Measurements from ENCODE around the gene ERLIN1.
A peak's percentile ranks its signal among the peaks of the same experiment; 100 is the strongest.

Gene ERLIN1

DNA sequence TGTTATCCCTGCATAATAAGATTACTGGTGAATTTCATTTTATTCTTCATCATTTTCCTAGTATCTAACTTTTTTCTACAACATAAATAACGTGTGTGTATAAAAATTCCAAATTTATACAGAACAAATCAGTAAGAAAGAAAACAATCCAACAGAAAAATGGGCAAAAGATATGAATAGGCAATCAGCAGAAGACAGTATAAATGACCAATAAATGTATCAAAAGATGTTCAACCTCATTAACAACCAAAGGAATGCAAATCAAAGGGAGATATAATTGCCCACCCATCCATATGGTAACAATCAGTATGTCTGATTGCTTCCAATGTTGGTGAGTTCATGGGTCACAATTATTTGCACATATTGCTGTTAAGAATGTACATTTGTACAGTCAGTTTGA lies 13.5 kb downstream of the ERLIN1 start:
- no peak for DNase-seq (ENCODE audit: low read depth in 3 of 3)

DNA sequence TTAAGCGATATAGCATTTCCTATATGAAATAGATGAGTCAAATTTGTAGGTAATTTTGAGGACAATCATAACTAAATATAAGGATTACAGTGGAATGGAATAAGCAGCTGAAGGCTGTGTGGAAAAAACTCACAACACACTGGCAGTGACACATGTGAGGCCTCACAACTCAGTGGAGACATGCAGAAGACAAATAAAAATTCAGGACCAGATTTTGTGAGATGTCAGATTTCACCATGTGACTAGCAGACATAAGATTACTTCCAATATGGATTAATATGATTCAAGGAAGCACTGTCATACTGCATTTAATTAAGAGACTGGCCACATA lies 17.6 kb downstream of the ERLIN1 start:
- DNase-seq (ENCODE audit: low read depth in 3 of 3), result no peak

DNA sequence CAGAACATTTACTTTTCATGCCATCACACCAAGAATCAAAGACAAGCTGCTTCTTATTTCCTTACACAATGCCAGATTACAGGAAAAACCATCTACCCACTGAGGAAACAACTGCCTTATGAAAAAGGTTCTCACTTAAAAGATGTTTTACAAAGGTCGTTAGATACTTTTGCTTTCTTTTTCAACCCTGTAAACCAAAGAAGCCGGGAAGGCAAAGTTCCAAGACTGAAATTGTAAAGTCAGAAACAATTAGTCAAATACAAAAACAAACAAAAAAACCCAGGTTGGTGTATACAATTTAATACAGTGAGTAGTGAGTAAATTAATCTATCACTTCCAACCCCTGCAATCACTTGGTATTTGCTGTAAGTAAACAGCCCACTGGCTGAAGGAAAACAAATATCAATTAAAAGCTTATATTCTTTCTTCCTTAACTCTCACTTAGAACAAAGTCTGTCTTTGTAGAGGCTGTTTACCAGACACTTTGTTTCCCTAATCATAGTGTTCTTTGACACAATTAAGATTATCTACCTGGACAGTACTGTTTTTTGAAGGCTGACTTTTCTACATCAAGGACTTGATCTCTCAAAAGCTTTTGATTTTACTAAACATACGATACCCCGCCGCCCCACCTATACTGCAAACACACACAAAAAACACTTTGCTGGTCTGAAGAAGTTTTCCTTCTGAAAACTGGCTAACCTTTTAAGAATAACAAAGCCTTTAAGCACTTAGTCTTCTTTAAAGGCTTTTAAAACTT lies 18.1 kb downstream of the ERLIN1 start:
- DNase-seq (ENCODE audit: low read depth in 3 of 3), result no peak

GRCh38 chr10:100163704-100164621 lies 21.9 kb downstream of the ERLIN1 start:
- DNase-seq (ENCODE audit: low read depth in 3 of 3), result no peak

GRCh38 chr10:100162696-100163095 lies 23.1 kb downstream of the ERLIN1 start:
- no peak for DNase-seq (ENCODE audit: low read depth in 3 of 3)

- no peak for DNase-seq (ENCODE audit: low read depth in 3 of 3)
Measured at GRCh38 chr10:100158044-100158805, 27.6 kb downstream of the ERLIN1 start.

GRCh38 chr10:100157156-100157555 lies 28.7 kb downstream of the ERLIN1 start:
- no peak for DNase-seq (ENCODE audit: low read depth in 3 of 3)

DNA sequence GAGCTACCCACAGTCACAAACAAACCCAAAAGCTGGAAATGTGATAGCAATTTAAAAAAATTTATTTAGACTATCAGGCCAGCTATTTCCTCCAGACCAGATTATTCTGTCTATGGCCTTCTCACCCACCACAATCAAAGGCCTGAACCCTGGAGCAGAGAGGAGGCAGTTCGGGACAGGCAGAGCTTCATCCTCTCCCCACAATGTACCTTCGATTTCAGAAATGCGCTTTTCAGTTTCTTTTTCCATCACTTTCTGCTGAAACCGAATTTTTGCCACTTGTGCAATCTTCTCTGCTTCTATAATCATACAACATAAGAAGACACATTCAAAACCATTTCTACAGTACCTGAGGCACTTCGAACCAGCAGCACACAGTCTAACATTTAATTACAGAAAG lies 29.9 kb downstream of the ERLIN1 start:
- DNase-seq (ENCODE audit: low read depth in 3 of 3), result no peak

DNA sequence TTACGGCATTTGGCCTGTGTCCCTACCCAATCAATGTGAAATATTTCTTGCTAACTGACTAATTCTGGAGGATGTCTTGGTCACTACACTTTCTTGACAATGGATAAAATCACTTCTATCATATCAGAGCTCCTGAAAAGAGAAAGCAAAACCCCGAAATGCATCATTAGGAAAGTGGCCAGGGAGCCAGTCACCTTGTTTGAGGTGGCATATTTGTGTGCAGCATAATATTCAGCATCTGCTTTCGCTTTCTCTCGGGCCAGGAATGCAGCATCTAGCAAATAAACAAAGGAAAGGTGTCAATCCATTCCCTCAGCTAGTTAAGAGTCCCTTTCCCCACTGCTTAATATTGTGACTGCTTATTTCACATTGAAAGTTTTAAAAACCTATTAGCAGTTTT lies 31.2 kb downstream of the ERLIN1 start:
- DNase-seq (ENCODE audit: low read depth in 3 of 3), result no peak

GRCh38 chr10:100153239-100153825 lies 32.5 kb downstream of the ERLIN1 start:
- DNase-seq (ENCODE audit: low read depth in 3 of 3), result no peak

DNA sequence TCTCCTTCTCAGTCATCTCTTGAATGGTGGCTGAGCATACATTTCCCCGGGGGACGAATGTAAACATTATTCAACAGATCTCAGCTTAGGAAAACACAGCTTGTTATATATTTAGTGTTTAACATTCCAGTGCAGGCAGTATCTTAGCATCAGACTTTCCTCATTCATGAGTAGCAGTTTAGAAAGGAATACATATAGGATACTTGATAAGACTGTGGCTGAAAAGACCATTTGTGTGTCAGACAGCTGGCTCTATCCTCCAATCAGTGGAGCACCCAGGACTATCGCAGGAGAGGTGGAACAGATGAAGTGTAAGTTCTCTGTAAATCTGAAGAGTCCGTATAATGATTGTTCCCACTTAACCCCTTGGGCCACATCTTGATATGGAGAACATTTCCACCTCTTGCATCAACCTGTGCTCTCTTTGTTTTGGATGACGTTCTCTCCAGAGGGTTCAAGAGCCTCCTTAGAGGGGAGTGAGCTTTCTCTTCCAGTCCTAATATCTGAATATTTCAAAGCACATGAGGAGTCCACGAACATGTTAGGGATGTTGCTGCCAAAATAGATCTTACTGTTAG lies 34.0 kb downstream of the ERLIN1 start:
- no peak for DNase-seq (ENCODE audit: low read depth in 3 of 3)

- DNase-seq (ENCODE audit: low read depth in 3 of 3), result peak; percentile 22 to 46 (median 42)
Measured at GRCh38 chr10:100148353-100149211, 37.2 kb downstream of the ERLIN1 start.

GRCh38 chr10:100146875-100147650 lies 38.8 kb downstream of the ERLIN1 start:
- no peak for DNase-seq (ENCODE audit: low read depth in 3 of 3)

DNA sequence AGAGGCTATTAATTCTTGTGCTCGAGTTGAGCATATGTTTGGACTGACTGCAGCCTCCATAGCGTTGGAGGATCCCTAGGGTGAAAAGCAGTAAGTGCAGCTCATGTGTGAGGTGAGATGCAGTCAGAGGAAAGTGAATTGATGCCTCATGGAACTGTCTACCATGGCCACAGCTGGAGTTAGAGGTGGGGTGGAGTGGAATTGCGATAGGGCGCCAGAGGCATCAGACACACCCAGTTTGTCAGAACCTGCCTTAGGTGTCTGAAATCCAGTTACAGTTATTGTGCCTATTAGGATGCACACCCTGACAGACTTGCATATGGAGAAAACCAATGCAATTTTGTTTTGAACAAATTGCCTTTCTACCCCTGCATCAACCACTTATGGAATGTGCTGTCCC lies 39.4 kb downstream of the ERLIN1 start:
- no peak for DNase-seq (ENCODE audit: low read depth in 3 of 3)

DNA sequence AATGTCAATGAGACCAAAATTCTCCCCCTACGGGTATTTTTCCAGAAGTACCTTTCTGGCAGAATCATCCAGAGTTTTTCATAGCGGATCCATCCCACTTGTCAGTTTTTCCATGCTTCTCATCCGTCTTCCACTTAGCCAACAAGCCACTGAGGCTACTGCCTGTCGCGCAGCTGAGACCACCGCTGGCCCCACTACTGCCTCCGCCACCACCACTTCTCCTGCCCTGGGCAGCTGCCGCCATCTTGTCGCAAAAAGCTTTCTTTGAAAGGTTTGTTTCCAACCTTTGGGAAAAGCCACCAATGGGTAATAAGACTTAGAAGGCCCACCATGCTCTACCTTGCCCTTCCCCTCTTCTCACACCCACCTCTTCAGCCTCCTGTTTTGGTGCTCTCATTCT lies 42.1 kb downstream of the ERLIN1 start:
- no peak for DNase-seq (ENCODE audit: low read depth in 3 of 3)

DNA sequence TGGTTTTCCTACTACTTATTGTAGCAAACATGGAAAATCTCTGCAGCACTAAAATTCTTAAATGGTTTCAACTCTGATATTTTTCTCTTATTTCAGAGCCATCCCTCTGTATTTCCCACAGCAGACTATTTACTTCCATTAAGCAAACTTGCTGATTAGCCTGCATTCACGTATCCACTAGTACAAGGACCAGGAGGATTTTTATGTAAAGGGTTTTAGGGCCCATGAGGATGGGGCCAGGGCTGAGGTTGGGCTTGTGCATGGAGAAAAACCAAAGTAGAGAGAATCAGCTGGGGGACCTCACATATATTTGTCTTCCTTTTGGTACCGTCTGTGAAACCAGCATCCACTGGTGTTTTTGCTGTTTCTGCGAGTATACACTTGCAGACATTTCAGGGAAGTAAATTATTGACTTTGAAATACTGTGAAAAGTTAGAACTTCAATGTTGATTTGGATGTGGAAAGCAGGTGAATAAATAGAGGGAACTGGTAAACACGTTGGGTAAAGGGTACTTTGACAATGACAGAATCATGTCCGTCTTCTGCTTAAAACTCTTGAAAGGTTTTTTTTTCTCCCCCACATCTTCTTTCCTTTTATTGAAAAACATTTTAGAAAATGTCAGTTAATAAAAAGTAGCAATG lies 44.3 kb downstream of the ERLIN1 start:
- no peak for DNase-seq (ENCODE audit: low read depth in 3 of 3)

- no peak for DNase-seq (ENCODE audit: low read depth in 3 of 3)
Measured at GRCh38 chr10:100140070-100140469, 45.8 kb downstream of the ERLIN1 start.

- DNase-seq (ENCODE audit: low read depth in 3 of 3), result no peak
Measured at GRCh38 chr10:100138921-100139496, 46.8 kb downstream of the ERLIN1 start.

GRCh38 chr10:100135486-100135885 lies 50.3 kb downstream of the ERLIN1 start:
- DNase-seq (ENCODE audit: low read depth in 3 of 3), result no peak
